Kidney (tissue), 14 donors: ENCODE measurements around the gene PYGM. TPM values are rescaled to one million over a fixed set of nuclear protein-coding genes. Genes with fewer than 3 reads are reported as not detected.
A peak's percentile ranks its signal among the peaks of the same experiment; 100 is the strongest.

Source experiments
- DNase-seq, 5 donors: peaks; one replicate each; pipeline ENCODE4 v3.0.0-alpha.2; 2013 to 2020
- FAIRE-seq: peaks from 2 replicates; lab custom pipeline; 2012; peaks lifted over from hg19 to GRCh38; lab: Jason Lieb, UNC
- H3K27ac ChIP-seq, 2 donors: one replicate each; pipeline ENCODE4 v1.7.0; 2013; ENCODE audit warnings: low read depth in 2 of 2, low read length in 2 of 2, inconsistent platforms in 1 of 2
- H3K27me3 ChIP-seq: one replicate; pipeline ENCODE4 v1.7.1; 2013; ENCODE audit warnings: low read length, inconsistent platforms; ENCODE audit not compliant: control insufficient read depth, insufficient read depth
- H3K36me3 ChIP-seq, 3 donors: one replicate each; pipeline versions ENCODE4 v1.7.0 to v1.7.1; 2013; ENCODE audit warnings: low read length in 3 of 3, control low read depth in 1 of 3, inconsistent platforms in 1 of 3; ENCODE audit not compliant: insufficient read depth in 3 of 3, control insufficient read depth in 2 of 3
- H3K4me1 ChIP-seq, 3 donors: one replicate each; pipeline versions ENCODE4 v1.7.0 to v1.7.1; 2013; ENCODE audit warnings: low read length in 3 of 3, inconsistent platforms in 1 of 3, low read depth in 1 of 3; ENCODE audit not compliant: control insufficient read depth in 2 of 3, insufficient read depth in 2 of 3
- H3K4me3 ChIP-seq, 3 donors: one replicate each; pipeline versions ENCODE4 v1.7.0 to v1.8.1; 2013; ENCODE audit warnings: low read length in 3 of 3, control low read depth in 1 of 3, inconsistent platforms in 1 of 3
- H3K9ac ChIP-seq, 3 donors: one replicate each; pipeline versions ENCODE4 v1.7.0 to v1.7.1; 2013; ENCODE audit warnings: low read length in 3 of 3, control low read depth in 1 of 3, inconsistent platforms in 1 of 3
- H3K9me3 ChIP-seq, 3 donors: one replicate each; pipeline versions ENCODE4 v1.7.0 to v1.7.1; 2013; ENCODE audit warnings: low read length in 3 of 3, control low read depth in 1 of 3, inconsistent platforms in 1 of 3; ENCODE audit not compliant: control insufficient read depth in 2 of 3, insufficient read depth in 1 of 3
- CTCF ChIP-seq: IDR thresholded peaks from 3 replicates; pipeline ENCODE4 v1.5.1; 2012; ENCODE audit warnings: mild to moderate bottlenecking, moderate library complexity, borderline replicate concordance; ENCODE audit not compliant: insufficient read depth; ENCODE audit errors: extremely low read depth
- intact Hi-C: fragments of 100-400 bp; cut with DNase I; formaldehyde crosslinking; loops from one replicate; pipeline ENCODE4 v1.11.1; 2022
- polyA plus RNA-seq: library from polyadenylated mRNA; stranded (reverse); fragments of 350-450 nt; fragmentation: Illumina TruSeq; extraction: RNeasy Lipid Tissue Mini Kit (QIAGEN cat#74804); gene quantifications from one replicate; pipeline ENCODE4 v1.2.3, GENCODE V29; 2014; ENCODE audit warnings: low read depth, low replicate concordance; ENCODE audit not compliant: insufficient read depth
- total RNA-seq: library from RNA; stranded (reverse); fragmentation: NEBNext Ultra II Directional; extraction: Animal tissue kit (Norgen Biotek cat#: 25700); gene quantifications from one replicate; pipeline ENCODE4 v1.2.1, GENCODE V29; 2021
- donor health status: control.
- donor health status: control.
- donor health status: control.
- donor health status: control.
- donor health status: control.
- donor health status: DM: yes; HTN: yes; CAD: no.
- donor health status: Normal renal cell carcinoma (clear cell type).

The PYGM gene
- total and polyA plus RNA-seq, 2 donors from 2014 or later = 2.5 to 8.6 TPM

GRCh38 chr11:64765291-64765850, 5.6 kb upstream of the PYGM start:
- Histone ChIP-seq H3K27me3 (no peaks in the 10 kb centered on the region), H3K27ac (no peak overlapping the region), H3K4me1 (peaks cover 3 to 44% (median 20%) of the 10 kb centered on the region in 3 donors), H3K36me3 (peaks cover 26 to 58% (median 51%) of the 10 kb centered on the region in 3 donors), H3K4me3 (no peak overlapping the region), H3K9ac (no peak overlapping the region), H3K9me3 (no peaks in the 10 kb centered on the region)
- intact Hi-C loops = no loop called here
- no peak for TF ChIP-seq CTCF
- FAIRE-seq (no peak), DNase-seq (peak in 2 of 5 donors; percentile 56 to 70)

- H3K4me1 ChIP-seq = peaks cover 3 to 50% (median 27%) of the 10 kb centered on the region in 3 donors
- H3K4me3 ChIP-seq = no peak overlapping the region
- intact Hi-C loops = no loop called here
- no peaks in the 10 kb centered on the region for H3K9me3 ChIP-seq
- H3K27me3 ChIP-seq = no peaks in the 10 kb centered on the region
- FAIRE-seq (no peak), DNase-seq (peak in 1 of 5 donors; percentile 26)
- peak overlapping the region in 1 of 2 donors; percentile 24 for H3K27ac ChIP-seq
- peaks cover 21 to 52% (median 45%) of the 10 kb centered on the region in 3 donors for H3K36me3 ChIP-seq
- no peak for TF ChIP-seq CTCF
- peak overlapping the region in 1 of 3 donors; percentile 28 for H3K9ac ChIP-seq
These were observed 5.0 kb upstream of the PYGM start for GRCh38 chr11:64764753-64765152.

GRCh38 chr11:64764040-64764611, 4.4 kb upstream of the PYGM start:
- peaks cover 3 to 55% (median 30%) of the 10 kb centered on the region in 3 donors for H3K4me1 ChIP-seq
- FAIRE-seq = no peak
- intact Hi-C loops = no loop called here
- H3K27me3 ChIP-seq = no peaks in the 10 kb centered on the region
- H3K36me3 ChIP-seq = peaks cover 15 to 46% (median 39%) of the 10 kb centered on the region in 3 donors
- peak overlapping the region; percentile 56 for H3K27ac ChIP-seq
- DNase-seq = peak in 2 of 5 donors; percentile 44 to 51
- H3K4me3 ChIP-seq = no peak overlapping the region
- H3K9me3 ChIP-seq = no peaks in the 10 kb centered on the region
- no peak for TF ChIP-seq CTCF
- peak overlapping the region in 1 of 3 donors; percentile 10 for H3K9ac ChIP-seq
